ENCODE results near the gene CIROP. TPM values are rescaled to one million over a fixed set of nuclear protein-coding genes. Genes with fewer than 3 reads are reported as not detected.

Gene CIROP
- total and polyA plus RNA-seq, 2 experiments from 2014 or later: 0.15 TPM; not detected in 1

GRCh38 chr14:23058654-23059504, 45.9 kb downstream of the CIROP start:
- H3K27me3 ChIP-seq: no peaks in the 10 kb centered on the region
- no peak overlapping the region for H3K27ac ChIP-seq
- H3K4me1 ChIP-seq (ENCODE audit: low read depth): no peaks in the 10 kb centered on the region
- H3K36me3 ChIP-seq: peaks cover 35% of the 10 kb centered on the region
- H3K4me3 ChIP-seq: no peak overlapping the region
- no peak for DNase-seq (ENCODE audit: low read depth in 1 of 2, low spot score in 1 of 2)
- no peak for TF ChIP-seq CTCF (IDR thresholded peaks at IDR 0.05; ENCODE audit: low read depth, low read length)
- H3K9me3 ChIP-seq (ENCODE audit: low read depth): no peaks in the 10 kb centered on the region

- no peaks in the 10 kb centered on the region for H3K9me3 ChIP-seq (ENCODE audit: low read depth)
- peak; percentile 88 to 94 for DNase-seq (ENCODE audit: low read depth in 1 of 2, low spot score in 1 of 2)
- TF ChIP-seq CTCF (IDR thresholded peaks at IDR 0.05; ENCODE audit: low read depth, low read length): peak; percentile 92
- peaks cover 26% of the 10 kb centered on the region for H3K36me3 ChIP-seq
- peak overlapping the region; percentile 77 for H3K27ac ChIP-seq
- H3K27me3 ChIP-seq: no peaks in the 10 kb centered on the region
- peak overlapping the region; percentile 46 for H3K4me3 ChIP-seq
- H3K4me1 ChIP-seq (ENCODE audit: low read depth): no peaks in the 10 kb centered on the region
These were observed 46.8 kb downstream of the CIROP start for GRCh38 chr14:23057757-23058653.

- peak within 1 kb of the TSS; percentile 77 for H3K27ac ChIP-seq
These were observed 47.6 kb downstream of the CIROP start, which contains the start of gene CDH24 for GRCh38 chr14:23056956-23057756. Gene CDH24, minus strand, starts transcription at chr14:23057520. Its CDS starts 1,787 bp downstream, at chr14:23055733.

GRCh38 chr14:23056145-23056955, 48.4 kb downstream of the CIROP start:
- Histone ChIP-seq H3K9me3 (ENCODE audit: low read depth) (no peaks in the 10 kb centered on the region), H3K27ac (no peak overlapping the region), H3K36me3 (peaks cover 14% of the 10 kb centered on the region), H3K27me3 (no peaks in the 10 kb centered on the region), H3K4me3 (peak overlapping the region; percentile 46), H3K4me1 (ENCODE audit: low read depth) (no peaks in the 10 kb centered on the region)
- peak; percentile 70 to 76 for DNase-seq (ENCODE audit: low read depth in 1 of 2, low spot score in 1 of 2)
- peak; percentile 83 for TF ChIP-seq CTCF (IDR thresholded peaks at IDR 0.05; ENCODE audit: low read depth, low read length)

More at GRCh38 chr14:23056956-23057756, 47.6 kb downstream of the CIROP start, which contains the start of gene CDH24:
- TF ChIP-seq CTCF (IDR thresholded peaks at IDR 0.05; ENCODE audit: low read depth, low read length): no peak
- H3K36me3 ChIP-seq: peaks cover 18% of the 10 kb centered on the region
- no peaks in the 10 kb centered on the region for H3K9me3 ChIP-seq (ENCODE audit: low read depth)
- peak within 1 kb of the TSS; percentile 46 for H3K4me3 ChIP-seq
- peak; percentile 79 to 86 for DNase-seq (ENCODE audit: low read depth in 1 of 2, low spot score in 1 of 2)
- no peaks in the 10 kb centered on the region for H3K4me1 ChIP-seq (ENCODE audit: low read depth)
- no peaks in the 10 kb centered on the region for H3K27me3 ChIP-seq
